H1 (cell line): ENCODE measurements around the gene GALNT18. TPM values are rescaled to one million over a fixed set of nuclear protein-coding genes. Genes with fewer than 3 reads are reported as not detected.

Experiments
- ASH2L ChIP-seq: fragments of 200-600, 300-600 bp; sonication (generic); IDR thresholded peaks from one replicate; pipeline ENCODE4 v1.7.1; 2017; ENCODE audit warnings: low read length
- EGR1 ChIP-seq: IDR thresholded peaks from 2 replicates; pipeline ENCODE4 v1.6.1; 2011; ENCODE audit warnings: low read depth, low read length, borderline replicate concordance
- EP300 ChIP-seq, 2 experiments: IDR thresholded peaks; 1 replicate in 1 of 2; 2 replicates in 1 of 2; pipeline ENCODE4 v1.6.1; 2011 to 2012; ENCODE audit warnings: low read depth in 2 of 2, low read length in 2 of 2, mild to moderate bottlenecking in 2 of 2, borderline replicate concordance in 1 of 2, inconsistent platforms in 1 of 2, moderate library complexity in 1 of 2
- RAD21 ChIP-seq, 2 experiments: IDR thresholded peaks in 1 of 2; conservative IDR thresholded peaks in 1 of 2; 2 replicates each; pipeline ENCODE4 v1.6.1; 2011; ENCODE audit warnings: low read depth in 2 of 2, low read length in 2 of 2, improper control_type of control experiment in 1 of 2, inconsistent platforms in 1 of 2, mild to moderate bottlenecking in 1 of 2, moderate library complexity in 1 of 2
- RNF2 ChIP-seq: fragments of 200-900, 300-1000 bp; sonication (generic); IDR thresholded peaks from 2 replicates; pipeline ENCODE4 v1.7.1; 2016; ENCODE audit warnings: borderline replicate concordance, low read depth, mild to moderate bottlenecking, antibody characterized with exemption, low read length; ENCODE audit not compliant: poor library complexity, severe bottlenecking; ENCODE audit errors: missing control alignments
- polyA plus RNA-seq, 7 experiments: library from polyadenylated mRNA; depleted of rRNA in 3 of 7; stranded (reverse) in 5 of 7; unstranded in 2 of 7; fragments of >200 nt in 5 of 7; fragments of 200-250 nt in 2 of 7; gene quantifications; 1 replicate in 5 of 7; 2 replicates in 1 of 7; 4 replicates in 1 of 7; pipeline versions ENCODE4 v1.2.1 to v1.2.3, GENCODE V29; 2011 to 2013; ENCODE audit warnings: missing spikeins in 2 of 7, mixed read lengths in 2 of 7
- total RNA-seq: library from RNA; stranded (reverse); fragmentation: NEBNext Ultra II Directional; extraction: Animal tissue kit (Norgen Biotek cat#: 25700); gene quantifications from 2 replicates; pipeline ENCODE4 v1.2.1, GENCODE V29; 2021

GALNT18 gene
- total and polyA plus RNA-seq, 2 of the 8 experiments (the other 6 are each of a cell fraction or from before 2014, with no cell fraction given): 6.0 to 9.4 TPM

DNA sequence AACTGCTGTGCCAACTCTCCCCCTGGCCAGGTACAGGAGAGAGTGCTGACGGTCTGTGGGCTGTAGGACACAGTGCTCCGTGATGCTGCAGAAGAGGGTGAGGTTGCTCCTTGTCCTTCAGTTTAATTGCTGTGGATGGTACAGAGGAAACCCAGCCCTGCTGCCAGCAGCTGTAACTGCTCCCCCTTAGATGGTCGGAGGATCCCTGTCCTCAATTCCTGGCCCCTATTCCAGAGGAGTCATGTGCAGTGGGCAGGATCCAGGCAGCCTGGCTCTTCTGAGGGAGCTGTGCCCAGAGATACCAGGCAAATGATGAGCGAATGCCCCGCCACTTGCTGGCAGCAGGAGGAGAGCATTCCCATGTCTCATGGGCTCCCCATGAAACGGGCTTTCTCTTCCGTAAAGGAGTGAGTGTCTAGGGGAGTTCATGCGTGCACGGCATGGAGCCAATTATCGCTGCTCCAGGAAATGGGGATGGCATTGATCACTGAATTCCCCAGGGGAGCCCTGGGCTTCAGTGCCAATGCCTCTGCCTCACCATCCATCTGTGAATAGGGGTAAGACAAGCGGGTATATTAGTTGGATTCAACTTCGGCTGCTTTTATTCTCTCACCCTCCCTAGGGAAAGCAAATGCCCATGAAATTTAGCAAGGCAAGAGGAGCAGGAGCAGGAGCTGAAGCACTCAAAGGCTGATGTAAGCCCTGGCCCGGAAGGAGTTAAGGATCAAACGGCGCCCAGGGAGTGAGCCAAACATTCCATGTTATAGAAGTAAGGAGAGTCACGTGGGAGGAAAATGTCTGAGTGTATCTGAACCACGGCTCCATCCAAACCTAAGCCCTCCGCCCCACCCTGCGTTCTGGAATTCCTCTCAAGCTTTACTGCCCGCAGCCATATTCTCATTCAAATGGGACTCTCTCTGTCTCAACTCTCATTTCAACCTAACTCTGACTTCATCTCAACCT lies 217.8 kb downstream of the GALNT18 start (continued):
- TF ChIP-seq EGR1 (no peak), RAD21 (IDR thresholded peaks at IDR 0.05 in 1 of 2, conservative IDR thresholded peaks at IDR 0.05 in 1 of 2; ENCODE audit: low read depth in 2 of 2, low read length in 2 of 2) (no peak), ASH2L (no peak), EP300 (IDR thresholded peaks at IDR 0.05; ENCODE audit: borderline replicate concordance in 1 of 2, low read depth in 2 of 2, low read length in 2 of 2) (no peak), RNF2 (no peak)
